Naive thymus-derived CD4-positive, alpha-beta T cell (primary cell): Measurements from ENCODE around the gene TCF7L2. TPM values are rescaled to one million over a fixed set of nuclear protein-coding genes. Genes with fewer than 3 reads are reported as not detected.
A peak's percentile ranks its signal among the peaks of the same experiment; 100 is the strongest.

ENCODE experiments used
- ATAC-seq: fragments of 150-1000 bp; cut with Tn5 transposase; 2 replicates; pipeline ENCODE4 v1.10.0; 2021; ENCODE audit warnings: mild to moderate bottlenecking, moderate library complexity
- CTCF ChIA-PET: fragments of 350-600 bp; sonication (Branson Sonifier 250); formaldehyde crosslinking; loops from one replicate; lab custom pipeline; 2021; ENCODE audit warnings: antibody characterized with exemption; lab: Charles Lee
- POLR2A ChIA-PET: fragments of 350-600 bp; sonication (Branson Sonifier 250); formaldehyde crosslinking; loops from one replicate; lab custom pipeline; 2021; ENCODE audit warnings: antibody characterized with exemption, inconsistent platforms; lab: Charles Lee
- DNase-seq, 9 donors: peaks; one replicate each; pipeline versions ENCODE4 v3.0.0 to v3.0.0-alpha.2; 2020 to 2022; ENCODE audit warnings: mixed read lengths in 1 of 9
- H3K27ac ChIP-seq: one replicate; pipeline ENCODE4 v1.7.0; 2013; ENCODE audit warnings: mild to moderate bottlenecking, low read depth, low read length, moderate library complexity
- H3K27me3 ChIP-seq, 2 donors: one replicate each; pipeline ENCODE4 v1.7.0; 2013; ENCODE audit warnings: low read length in 2 of 2, mild to moderate bottlenecking in 2 of 2, moderate library complexity in 2 of 2; ENCODE audit not compliant: control insufficient read depth in 2 of 2, insufficient read depth in 2 of 2
- H3K36me3 ChIP-seq, 3 experiments: 1 replicate in 2 of 3; 2 replicates in 1 of 3; pipeline ENCODE4 v1.7.0; 2013; ENCODE audit warnings: low read length in 3 of 3, mild to moderate bottlenecking in 3 of 3, moderate library complexity in 1 of 3; ENCODE audit not compliant: insufficient read depth in 3 of 3, control insufficient read depth in 2 of 3
- H3K4me1 ChIP-seq, 2 donors: one replicate each; pipeline ENCODE4 v1.7.0; 2013; ENCODE audit warnings: low read length in 2 of 2, mild to moderate bottlenecking in 2 of 2, moderate library complexity in 1 of 2; ENCODE audit not compliant: control insufficient read depth in 2 of 2, insufficient read depth in 2 of 2
- H3K4me3 ChIP-seq: 2 replicates; pipeline ENCODE4 v1.7.0; 2013; ENCODE audit warnings: mild to moderate bottlenecking, low read length
- H3K9me3 ChIP-seq, 3 experiments: 1 replicate in 2 of 3; 2 replicates in 1 of 3; pipeline ENCODE4 v1.7.0; 2013; ENCODE audit warnings: low read length in 3 of 3; ENCODE audit not compliant: control insufficient read depth in 2 of 3
- H3K27ac Mint-ChIP-seq, 9 donors: one replicate each; pipeline ENCODE4 v1.8.0; 2020 to 2022; ENCODE audit warnings: mixed read lengths in 9 of 9, mild to moderate bottlenecking in 8 of 9, moderate library complexity in 5 of 9, inconsistent platforms in 2 of 9
- H3K27me3 Mint-ChIP-seq, 5 donors: one replicate each; pipeline ENCODE4 v1.8.0; 2021 to 2022; ENCODE audit warnings: mixed read lengths in 5 of 5, mild to moderate bottlenecking in 1 of 5
- H3K36me3 Mint-ChIP-seq, 5 donors: one replicate each; pipeline ENCODE4 v1.8.0; 2020 to 2022; ENCODE audit warnings: mixed read lengths in 5 of 5, mild to moderate bottlenecking in 3 of 5, inconsistent platforms in 1 of 5
- H3K4me1 Mint-ChIP-seq, 7 donors: one replicate each; pipeline ENCODE4 v1.8.0; 2020 to 2022; ENCODE audit warnings: mixed read lengths in 7 of 7, mild to moderate bottlenecking in 3 of 7, inconsistent platforms in 1 of 7
- H3K4me3 Mint-ChIP-seq, 10 donors: one replicate each; pipeline ENCODE4 v1.8.0; 2020 to 2022; ENCODE audit warnings: mild to moderate bottlenecking in 10 of 10, mixed read lengths in 10 of 10, moderate library complexity in 6 of 10, inconsistent platforms in 2 of 10
- H3K9me3 Mint-ChIP-seq, 11 donors: one replicate each; pipeline ENCODE4 v1.8.0; 2020 to 2022; ENCODE audit warnings: mixed read lengths in 11 of 11, mild to moderate bottlenecking in 4 of 11, inconsistent platforms in 1 of 11, moderate library complexity in 1 of 11
- intact Hi-C, 2 donors: fragments of 100-400 bp; cut with micrococcal nuclease; formaldehyde crosslinking; loops; one replicate each; pipeline ENCODE4 v1.15.1; 2023
- polyA plus RNA-seq, 2 donors: library from polyadenylated mRNA; unstranded; fragments of 300-500 nt; fragmentation: Illumina TruSeq; gene quantifications; one replicate each; pipeline ENCODE4 v1.2.3, GENCODE V29; 2021
- total RNA-seq, 6 experiments: library from RNA in 5 of 6; stranded (reverse) in 5 of 6; gene quantifications; 1 replicate in 5 of 6; 2 replicates in 1 of 6; pipeline ENCODE4 v1.2.3 and lab custom pipeline; 2021 to 2026

Gene TCF7L2
- total and polyA plus RNA-seq, 7 experiments from 2014 or later, result 0.39 to 31.4 (median 3.1) TPM

GRCh38 chr10:113142601-113143362 is 192.7 kb downstream of the TCF7L2 start:
- H3K36me3 ChIP-seq, result no peaks in the 10 kb centered on the region
- DNase-seq (no peak), ATAC-seq (no peak)
- POLR2A ChIA-PET, result no interaction called here
- H3K4me3 ChIP-seq, result no peak overlapping the region
- Mint-ChIP-seq H3K27ac (no peak overlapping the region), H3K4me1 (peaks cover 0 to 2% (median 0%) of the 10 kb centered on the region in 7 donors), H3K36me3 (peaks cover 0 to 13% (median 0%) of the 10 kb centered on the region in 5 donors), H3K9me3 (peaks cover 0 to 3% (median 0%) of the 10 kb centered on the region in 11 donors), H3K4me3 (no peak overlapping the region), H3K27me3 (peaks cover 0 to under 1% (median 0%) of the 10 kb centered on the region in 5 donors)
- no peaks in the 10 kb centered on the region for H3K9me3 ChIP-seq
- intact Hi-C loops, result no loop called here
- CTCF ChIA-PET, result no interaction called here
- H3K27ac ChIP-seq, result no peak overlapping the region
- no peaks in the 10 kb centered on the region for H3K4me1 ChIP-seq
- no peaks in the 10 kb centered on the region for H3K27me3 ChIP-seq

- ChIA-PET CTCF (no interaction called here), POLR2A (no interaction called here)
- Mint-ChIP-seq H3K9me3 (peaks cover 0 to 3% (median 0%) of the 10 kb centered on the region in 11 donors), H3K36me3 (peaks cover 0 to 13% (median 0%) of the 10 kb centered on the region in 5 donors), H3K4me3 (no peak overlapping the region), H3K4me1 (peaks cover 0 to 2% (median 0%) of the 10 kb centered on the region in 7 donors), H3K27me3 (no peaks in the 10 kb centered on the region), H3K27ac (no peak overlapping the region)
- no peaks in the 10 kb centered on the region for H3K27me3 ChIP-seq
- H3K27ac ChIP-seq, result no peak overlapping the region
- no peak for ATAC-seq
- H3K4me1 ChIP-seq, result no peaks in the 10 kb centered on the region
- no peaks in the 10 kb centered on the region for H3K36me3 ChIP-seq
- no peaks in the 10 kb centered on the region for H3K9me3 ChIP-seq
- DNase-seq, result no peak
- no peak overlapping the region for H3K4me3 ChIP-seq
- intact Hi-C loops, result no loop called here
These were observed 194.5 kb downstream of the TCF7L2 start for GRCh38 chr10:113144576-113144975.

- no peak overlapping the region for H3K27ac ChIP-seq
- H3K4me3 Mint-ChIP-seq, result no peak overlapping the region
- H3K4me3 ChIP-seq, result no peak overlapping the region
- H3K36me3 ChIP-seq, result peaks cover 0 to 7% (median 0%) of the 10 kb centered on the region in 3 experiments
- H3K27me3 ChIP-seq, result no peaks in the 10 kb centered on the region
- DNase-seq (no peak), ATAC-seq (no peak)
- H3K4me1 ChIP-seq, result no peaks in the 10 kb centered on the region
- ChIA-PET CTCF (no interaction called here), POLR2A (no interaction called here)
- H3K36me3 Mint-ChIP-seq, result peaks cover 0 to 19% (median 13%) of the 10 kb centered on the region in 5 donors
- peaks cover 0 to 3% (median 0%) of the 10 kb centered on the region in 7 donors for H3K4me1 Mint-ChIP-seq
- H3K9me3 Mint-ChIP-seq, result peaks cover 0 to 3% (median 0%) of the 10 kb centered on the region in 11 donors
- H3K9me3 ChIP-seq, result no peaks in the 10 kb centered on the region
- intact Hi-C loops, result no loop called here
- no peaks in the 10 kb centered on the region for H3K27me3 Mint-ChIP-seq
- no peak overlapping the region for H3K27ac Mint-ChIP-seq
These were observed 198.2 kb downstream of the TCF7L2 start for GRCh38 chr10:113148071-113148825.

- no peak for ATAC-seq
- ChIA-PET POLR2A (no interaction called here), CTCF (no interaction called here)
- Mint-ChIP-seq H3K27ac (no peak overlapping the region), H3K4me1 (peaks cover 0 to 3% (median 0%) of the 10 kb centered on the region in 7 donors), H3K4me3 (no peak overlapping the region), H3K36me3 (peaks cover 0 to 16% (median 13%) of the 10 kb centered on the region in 5 donors), H3K9me3 (peaks cover 0 to 2% (median 0%) of the 10 kb centered on the region in 11 donors), H3K27me3 (no peaks in the 10 kb centered on the region)
- Histone ChIP-seq H3K27me3 (no peaks in the 10 kb centered on the region), H3K9me3 (no peaks in the 10 kb centered on the region), H3K4me1 (no peaks in the 10 kb centered on the region), H3K36me3 (peaks cover 0 to 7% (median 0%) of the 10 kb centered on the region in 3 experiments), H3K27ac (no peak overlapping the region), H3K4me3 (no peak overlapping the region)
- no peak for DNase-seq
- intact Hi-C loops, result no loop called here
These were observed 198.9 kb downstream of the TCF7L2 start for GRCh38 chr10:113148901-113149300.

- no peak overlapping the region for H3K4me3 ChIP-seq
- Mint-ChIP-seq H3K36me3 (peaks cover 0 to 20% (median 13%) of the 10 kb centered on the region in 5 donors), H3K4me3 (no peak overlapping the region), H3K27ac (no peak overlapping the region), H3K4me1 (peaks cover 0 to 3% (median 0%) of the 10 kb centered on the region in 7 donors), H3K9me3 (peaks cover 0 to 2% (median 0%) of the 10 kb centered on the region in 11 donors), H3K27me3 (no peaks in the 10 kb centered on the region)
- H3K27me3 ChIP-seq, result no peaks in the 10 kb centered on the region
- POLR2A ChIA-PET, result no interaction called here
- peaks cover 0 to 7% (median 0%) of the 10 kb centered on the region in 3 experiments for H3K36me3 ChIP-seq
- intact Hi-C loops, result no loop called here
- CTCF ChIA-PET, result interaction anchor here (0.6 kb wide), 1 partner anchor 114 kb away, joined by 3 read pairs; no protein-coding TSS in a partner anchor
- ATAC-seq (no peak), DNase-seq (no peak)
- no peak overlapping the region for H3K27ac ChIP-seq
- H3K4me1 ChIP-seq, result no peaks in the 10 kb centered on the region
- H3K9me3 ChIP-seq, result no peaks in the 10 kb centered on the region
These were observed 199.6 kb downstream of the TCF7L2 start for GRCh38 chr10:113149626-113150025.

- H3K4me1 Mint-ChIP-seq, result peaks cover 0 to 3% (median 0%) of the 10 kb centered on the region in 7 donors
- no peak overlapping the region for H3K4me3 Mint-ChIP-seq
- H3K9me3 Mint-ChIP-seq, result peaks cover 0 to 2% (median 0%) of the 10 kb centered on the region in 11 donors
- H3K9me3 ChIP-seq, result no peaks in the 10 kb centered on the region
- H3K4me3 ChIP-seq, result no peak overlapping the region
- no peaks in the 10 kb centered on the region for H3K27me3 Mint-ChIP-seq
- no peak overlapping the region for H3K27ac ChIP-seq
- no peak for DNase-seq
- H3K4me1 ChIP-seq, result no peaks in the 10 kb centered on the region
- H3K36me3 ChIP-seq, result peaks cover 0 to 7% (median 0%) of the 10 kb centered on the region in 3 experiments
- H3K27me3 ChIP-seq, result no peaks in the 10 kb centered on the region
- ChIA-PET CTCF (no interaction called here), POLR2A (no interaction called here)
- H3K27ac Mint-ChIP-seq, result no peak overlapping the region
- H3K36me3 Mint-ChIP-seq, result peaks cover 0 to 22% (median 13%) of the 10 kb centered on the region in 5 donors
- ATAC-seq, result peak; percentile 20
- intact Hi-C loops, result no loop called here
These were observed 201.2 kb downstream of the TCF7L2 start for GRCh38 chr10:113151190-113151666.
